Nephron progenitor cell (in vitro differentiated cells): Measurements from ENCODE around the gene TLL2.

Source experiments
- DNase-seq: peaks from one replicate; pipeline ENCODE4 v3.0.0; 2021
- H3K27ac Mint-ChIP-seq: 2 replicates; pipeline ENCODE4 v1.8.0; 2021; ENCODE audit warnings: mild to moderate bottlenecking, moderate library complexity, mixed read lengths
- H3K27me3 Mint-ChIP-seq: 2 replicates; pipeline ENCODE4 v1.8.0; 2021; ENCODE audit warnings: mild to moderate bottlenecking, low read depth, mixed read lengths; ENCODE audit not compliant: poor library complexity
- H3K36me3 Mint-ChIP-seq: 2 replicates; pipeline ENCODE4 v1.8.0; 2021; ENCODE audit warnings: low read depth, mixed read lengths
- H3K4me1 Mint-ChIP-seq: 2 replicates; pipeline ENCODE4 v1.8.0; 2021; ENCODE audit warnings: mixed read lengths
- H3K4me3 Mint-ChIP-seq: 2 replicates; pipeline ENCODE4 v1.8.0; 2021; ENCODE audit warnings: mild to moderate bottlenecking, moderate library complexity, mixed read lengths
- H3K9me3 Mint-ChIP-seq: 2 replicates; pipeline ENCODE4 v1.8.0; 2021; ENCODE audit warnings: mild to moderate bottlenecking, moderate library complexity, mixed read lengths
- CTCF ChIP-seq: fragments of 200-600 bp; sonication (generic); IDR thresholded peaks from 2 replicates; pipeline ENCODE4 v1.5.0; 2021; ENCODE audit warnings: antibody characterized with exemption

The TLL2 gene

GRCh38 chr10:96440361-96441292, 73.1 kb downstream of the TLL2 start:
- Mint-ChIP-seq H3K36me3 (peaks cover 14% of the 10 kb centered on the region), H3K4me1 (peaks cover 23% of the 10 kb centered on the region), H3K4me3 (no peak overlapping the region), H3K27me3 (peaks cover 2% of the 10 kb centered on the region), H3K27ac (no peak overlapping the region), H3K9me3 (peaks cover 23% of the 10 kb centered on the region)
- DNase-seq = no peak
- TF ChIP-seq CTCF = no peak

GRCh38 chr10:96439725-96440124, 74.0 kb downstream of the TLL2 start:
- H3K9me3 Mint-ChIP-seq = peaks cover 29% of the 10 kb centered on the region
- no peak for TF ChIP-seq CTCF
- no peak for DNase-seq
- no peak overlapping the region for H3K4me3 Mint-ChIP-seq
- peaks cover 18% of the 10 kb centered on the region for H3K36me3 Mint-ChIP-seq
- no peak overlapping the region for H3K27ac Mint-ChIP-seq
- H3K4me1 Mint-ChIP-seq = peaks cover 23% of the 10 kb centered on the region
- H3K27me3 Mint-ChIP-seq = no peaks in the 10 kb centered on the region

GRCh38 chr10:96436035-96436434, 77.7 kb downstream of the TLL2 start:
- Mint-ChIP-seq H3K4me1 (peaks cover 11% of the 10 kb centered on the region), H3K36me3 (peaks cover 18% of the 10 kb centered on the region), H3K4me3 (no peak overlapping the region)

GRCh38 chr10:96431211-96431970, 82.3 kb downstream of the TLL2 start:
- no peak overlapping the region for H3K4me3 Mint-ChIP-seq
- H3K27me3 Mint-ChIP-seq = peaks cover 3% of the 10 kb centered on the region
- TF ChIP-seq CTCF = no peak
- no peak overlapping the region for H3K27ac Mint-ChIP-seq
- H3K9me3 Mint-ChIP-seq = peaks cover 19% of the 10 kb centered on the region
- DNase-seq = no peak
- H3K36me3 Mint-ChIP-seq = peaks cover 8% of the 10 kb centered on the region
- H3K4me1 Mint-ChIP-seq = peaks cover 10% of the 10 kb centered on the region

More at GRCh38 chr10:96436035-96436434, 77.7 kb downstream of the TLL2 start:
- TF ChIP-seq CTCF = no peak
- no peak overlapping the region for H3K27ac Mint-ChIP-seq
- H3K9me3 Mint-ChIP-seq = peaks cover 36% of the 10 kb centered on the region
- DNase-seq = no peak
- H3K27me3 Mint-ChIP-seq = no peaks in the 10 kb centered on the region

- DNase-seq = no peak
- Mint-ChIP-seq H3K4me1 (peaks cover 10% of the 10 kb centered on the region), H3K4me3 (no peak overlapping the region), H3K27me3 (peaks cover 3% of the 10 kb centered on the region), H3K9me3 (no peaks in the 10 kb centered on the region), H3K36me3 (no peaks in the 10 kb centered on the region), H3K27ac (no peak overlapping the region)
- TF ChIP-seq CTCF = no peak
Observed at GRCh38 chr10:96427291-96427690, 86.4 kb downstream of the TLL2 start.
